EL (cell line): ENCODE results near the gene NUP62.
"Not testable (repeated sequence)": the region's sequence is repeated elsewhere in the genome, so short reads cannot be mapped to it uniquely, and the experiment has no call there.

Experiments
- DNase-seq: peaks from one replicate; pipeline ENCODE4 v3.0.0-alpha.2; 2016

Gene NUP62

DNA sequence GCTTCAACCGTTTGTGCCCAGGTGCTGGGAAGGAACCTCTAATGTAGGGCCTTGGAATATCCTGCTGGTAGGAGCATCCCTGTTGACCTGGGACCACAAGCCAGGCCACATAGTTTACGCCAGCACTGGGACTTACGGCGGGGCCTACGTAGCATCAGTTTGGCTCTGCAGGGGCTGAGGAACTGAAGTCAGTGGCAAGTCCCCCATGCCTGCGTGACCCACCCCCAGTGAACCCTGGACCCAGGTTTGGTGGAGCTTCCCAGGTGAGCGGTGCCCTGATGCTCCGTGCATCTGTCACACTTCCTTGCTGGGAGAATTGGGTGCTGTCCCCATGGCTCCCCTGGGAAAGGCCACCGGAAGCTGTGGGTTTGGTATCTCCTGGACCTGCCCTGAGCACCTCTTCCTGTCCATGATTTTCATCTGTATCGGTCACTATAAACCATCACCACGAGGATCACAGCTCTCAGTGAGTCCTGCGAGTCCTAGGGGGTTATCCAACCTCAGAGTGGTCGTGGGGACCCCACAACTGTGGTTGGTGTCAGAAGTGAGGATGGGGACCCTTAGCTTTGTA is 21.7 kb upstream of the NUP62 start:
- no peak for DNase-seq

GRCh38 chr19:49950590-49950948 is 21.3 kb upstream of the NUP62 start:
- DNase-seq = no peak

DNA sequence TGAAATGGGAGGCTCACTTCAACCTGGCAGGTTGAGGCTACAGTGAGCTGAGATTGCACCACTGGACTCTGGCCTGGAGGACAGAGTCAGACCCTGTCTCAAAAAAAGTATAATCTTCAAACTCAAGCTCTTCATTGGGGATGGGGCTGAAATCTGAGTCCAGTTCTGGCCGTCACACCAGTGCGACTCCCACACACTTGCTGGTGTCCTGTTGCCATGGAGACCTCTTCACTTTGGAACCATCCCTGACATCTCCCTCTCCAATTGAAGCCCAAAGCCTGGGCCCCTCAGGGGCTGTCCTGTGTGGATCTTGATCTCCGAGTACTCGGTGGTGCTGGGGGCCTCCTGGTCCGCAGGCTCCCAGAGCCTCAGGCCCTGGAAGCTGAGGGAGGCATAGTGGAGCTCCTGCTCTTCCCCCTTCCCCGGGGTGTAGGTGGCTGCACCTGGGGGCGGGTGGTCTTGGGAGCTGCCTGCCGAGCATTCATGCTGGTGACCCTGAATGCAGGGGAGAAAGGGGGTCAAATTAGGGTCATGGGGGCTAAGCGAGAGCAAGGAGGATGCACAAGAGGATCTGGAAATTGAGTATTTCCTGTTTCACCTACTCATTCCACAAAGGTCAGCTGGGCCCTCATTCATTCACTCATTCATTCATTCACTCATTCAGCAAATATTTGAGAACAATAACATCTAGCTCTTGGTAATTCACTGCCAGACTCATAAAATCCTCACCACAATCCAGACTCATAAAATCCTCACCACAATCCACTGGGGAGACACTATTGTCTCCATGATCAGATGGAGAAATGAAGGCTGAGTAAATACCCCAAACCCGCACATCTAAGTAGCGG is 20.7 kb upstream of the NUP62 start:
- no peak for DNase-seq

DNA sequence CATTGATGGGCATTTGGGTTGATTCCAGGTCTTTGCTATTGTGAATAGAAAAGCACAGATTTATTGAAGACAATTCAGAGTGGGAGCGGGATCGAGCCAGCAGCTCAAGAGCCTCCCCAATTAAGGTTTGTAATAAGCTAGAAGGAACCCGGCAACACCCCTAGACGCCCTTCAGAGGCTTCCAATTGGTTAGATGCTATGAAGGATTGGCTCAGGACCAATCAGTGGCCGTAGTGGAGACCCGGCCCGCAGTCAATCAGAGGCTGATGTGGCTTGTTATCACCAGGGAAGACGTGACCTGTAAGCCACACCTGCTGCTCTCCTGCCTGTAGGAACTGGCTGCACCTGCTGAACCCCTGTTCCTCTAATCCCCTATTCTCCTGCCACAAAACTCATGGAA is 17.1 kb upstream of the NUP62 start:
- DNase-seq = no peak

GRCh38 chr19:49944567-49944966 is 15.3 kb upstream of the NUP62 start:
- not testable (repeated sequence) for DNase-seq

GRCh38 chr19:49940482-49940791 is 11.1 kb upstream of the NUP62 start:
- DNase-seq = no peak

DNA sequence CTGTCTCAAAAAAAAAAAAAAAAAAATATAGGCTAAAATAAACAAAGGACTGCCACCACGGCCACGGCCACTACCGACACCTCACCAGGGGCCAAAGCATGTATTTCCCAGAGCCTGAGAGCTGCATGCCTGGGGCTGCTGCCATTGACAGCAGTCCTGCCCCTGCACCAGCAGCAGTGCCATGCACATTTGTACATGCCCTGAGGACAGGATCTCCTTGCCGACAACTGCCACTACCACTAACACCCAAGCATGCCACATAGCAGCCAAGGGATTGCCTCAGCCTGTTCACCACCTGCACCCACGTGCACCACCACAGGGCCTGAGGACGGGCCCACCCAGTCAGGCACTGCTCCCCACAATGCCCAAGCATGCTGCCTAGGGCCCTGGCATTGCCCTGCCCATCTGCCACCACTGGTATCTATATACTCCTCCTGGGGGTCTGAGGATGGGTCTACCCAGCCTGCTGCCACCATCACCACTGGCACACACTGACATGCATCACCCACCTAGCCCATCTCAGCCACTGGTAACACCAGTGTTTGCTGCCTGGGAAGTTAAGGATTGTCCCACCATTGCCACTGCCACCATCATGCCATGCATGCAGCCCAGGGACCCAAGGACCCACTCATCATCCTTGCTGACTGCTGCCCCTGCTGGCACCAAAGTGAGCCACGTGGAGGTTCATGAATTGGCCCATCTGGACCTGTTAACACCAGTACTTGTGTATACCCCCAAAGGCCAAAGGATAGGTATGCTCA is 10.6 kb upstream of the NUP62 start:
- no peak for DNase-seq

GRCh38 chr19:49938662-49939061 is 9.4 kb upstream of the NUP62 start:
- DNase-seq = no peak

DNA sequence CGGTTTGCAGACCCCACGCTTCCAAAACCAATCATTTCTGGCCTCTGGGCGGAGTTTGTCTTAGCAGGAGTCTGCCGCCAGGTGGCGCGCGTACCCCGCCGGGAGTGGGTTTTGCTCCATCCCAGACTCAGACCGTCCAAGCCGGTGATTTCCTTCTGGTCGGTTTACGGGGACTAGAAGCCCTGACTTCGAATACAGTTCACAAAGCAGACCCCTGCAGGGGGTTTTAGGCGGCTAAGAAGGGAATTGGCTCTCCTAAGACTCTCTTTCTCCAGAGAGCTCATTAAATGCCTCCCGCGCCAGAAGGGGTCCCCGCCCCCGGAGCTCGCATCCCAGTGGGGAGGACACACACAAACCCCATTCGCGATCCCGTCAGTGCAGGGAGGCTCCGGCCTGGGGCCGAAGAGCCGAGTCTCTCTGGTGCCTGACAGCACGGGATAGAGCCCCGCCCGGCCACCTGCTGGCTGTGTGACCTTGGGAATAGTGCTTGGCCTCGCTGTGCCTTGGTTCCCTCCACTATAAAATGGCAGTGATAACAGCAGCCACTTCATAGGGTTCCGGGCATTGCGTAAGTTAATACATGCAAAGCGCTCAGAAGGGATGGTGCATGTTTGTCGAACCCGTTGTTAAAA is 8.6 kb upstream of the NUP62 start:
- DNase-seq = peak; percentile 70

DNA sequence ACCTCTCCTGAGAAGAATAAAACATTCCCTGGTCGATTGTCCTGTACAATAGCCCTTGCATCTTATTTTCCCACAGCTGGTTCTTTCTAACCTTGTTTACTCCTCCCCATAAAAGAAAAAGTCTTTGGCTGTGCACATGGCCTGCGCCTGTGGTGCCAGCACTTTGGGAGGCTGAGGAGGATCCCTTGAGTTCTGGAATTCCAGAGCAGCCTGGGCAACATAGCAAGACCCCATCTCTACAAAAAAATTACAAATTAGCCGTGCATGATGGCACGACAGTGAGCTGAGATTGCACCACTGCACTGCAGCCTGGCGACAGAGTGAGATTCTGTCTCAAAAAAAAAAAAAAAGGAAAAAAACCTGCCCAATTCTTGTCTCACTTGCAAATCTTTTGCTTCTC is 7.2 kb upstream of the NUP62 start:
- no peak for DNase-seq

DNA sequence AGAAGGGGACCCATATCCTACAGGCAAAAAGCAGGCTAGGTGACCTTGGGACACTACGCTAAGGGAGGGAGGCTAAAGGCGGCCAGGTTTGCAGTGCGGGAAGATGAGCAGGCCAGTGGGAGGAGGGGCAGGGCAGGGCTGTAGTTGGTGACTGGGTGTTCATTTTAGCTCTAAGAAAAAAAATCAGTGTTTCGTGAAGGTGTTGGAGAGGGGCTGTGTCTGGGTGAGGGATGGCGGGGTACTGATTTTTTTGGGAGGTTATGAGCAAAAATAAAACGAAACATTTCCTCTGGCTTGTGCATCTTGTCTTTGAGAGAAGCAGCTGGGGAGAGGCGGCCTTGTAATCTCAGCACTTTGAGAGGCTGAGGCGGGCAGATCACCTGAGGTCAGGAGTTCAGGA is 4.3 kb upstream of the NUP62 start:
- DNase-seq = no peak

- no peak for DNase-seq
Observed at GRCh38 chr19:49932731-49933131, 3.4 kb upstream of the NUP62 start.

DNA sequence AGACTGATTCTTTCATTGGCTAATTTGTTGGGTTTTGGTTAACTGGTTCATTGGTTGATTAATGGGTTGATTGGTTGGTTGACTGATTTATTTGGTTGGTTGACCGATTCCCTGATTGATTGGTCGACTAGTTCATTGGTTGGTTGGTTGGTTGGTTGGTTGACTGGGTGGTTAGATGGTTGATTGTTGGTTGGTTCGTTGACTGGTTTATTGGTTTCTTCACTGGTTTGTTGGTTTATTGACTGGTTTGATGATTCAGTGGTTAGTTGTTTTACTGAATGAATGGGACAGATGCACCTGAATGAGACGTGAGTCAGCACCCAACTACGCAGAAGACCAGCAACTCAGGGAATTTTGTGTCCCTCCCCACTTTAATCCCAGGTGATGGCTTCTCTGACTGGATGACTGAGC is 2.7 kb upstream of the NUP62 start:
- DNase-seq = no peak

DNA sequence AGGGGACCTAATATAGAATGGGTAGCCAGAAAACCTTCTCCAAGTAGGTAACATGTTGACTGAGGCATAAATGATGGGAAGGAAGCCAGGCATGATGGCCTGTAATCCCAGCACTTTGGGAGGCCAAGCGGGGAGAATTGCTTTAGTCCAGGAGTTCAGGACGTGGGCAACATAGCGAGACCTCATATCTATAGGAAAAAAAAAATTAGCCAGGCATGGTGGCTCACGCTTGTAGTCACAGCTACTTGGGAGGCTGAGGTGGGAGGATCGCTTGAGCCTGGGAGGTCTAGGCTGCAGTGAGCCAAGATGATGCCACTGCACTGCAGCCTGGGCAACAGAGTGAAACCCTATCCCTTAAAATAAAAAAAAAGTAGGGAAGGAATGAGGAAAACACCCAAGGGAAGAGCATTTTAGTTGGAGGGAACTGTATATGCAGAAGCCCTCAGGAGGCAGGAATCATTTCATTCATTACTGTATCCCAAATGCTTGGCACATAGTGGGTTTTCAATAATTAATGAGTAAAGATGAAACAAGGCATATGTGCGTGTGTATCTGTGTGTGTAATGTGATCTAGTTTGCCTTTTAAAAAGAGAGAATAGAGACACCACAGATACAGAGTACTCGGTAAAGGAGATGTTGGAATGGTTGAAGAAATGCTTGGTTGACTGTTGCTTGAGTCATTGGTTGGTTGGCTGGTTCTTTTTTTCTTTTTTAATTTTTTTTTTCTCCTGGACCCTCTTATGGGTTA is 2.2 kb upstream of the NUP62 start:
- DNase-seq = no peak

DNA sequence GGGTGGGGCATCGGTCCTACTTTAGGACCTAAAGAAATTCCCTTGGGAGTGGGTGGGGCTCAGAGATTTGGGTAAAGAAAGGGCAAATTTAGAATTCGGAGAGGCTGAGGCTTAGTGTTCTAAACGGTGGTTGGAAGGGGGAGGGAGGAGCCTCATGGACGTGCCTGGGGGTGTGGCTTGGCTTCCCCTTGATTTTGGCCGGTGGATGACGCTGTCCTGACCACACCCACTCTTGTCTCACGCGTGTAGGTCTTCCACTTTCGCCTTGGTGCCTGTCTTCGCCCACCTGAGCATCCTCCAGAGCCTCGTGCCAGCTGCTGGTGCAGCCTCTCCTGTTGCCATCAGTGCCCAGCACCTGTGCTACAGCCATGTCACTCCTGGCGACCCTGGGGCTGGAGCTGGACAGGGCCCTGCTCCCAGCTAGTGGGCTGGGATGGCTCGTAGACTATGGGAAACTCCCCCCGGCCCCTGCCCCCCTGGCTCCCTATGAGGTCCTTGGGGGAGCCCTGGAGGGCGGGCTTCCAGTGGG is 1.2 kb upstream of the NUP62 start:
- peak; percentile 23 for DNase-seq

GRCh38 chr19:49929611-49930482 is 543 bp upstream of the NUP62 start:
- peak; percentile 94 for DNase-seq

DNA sequence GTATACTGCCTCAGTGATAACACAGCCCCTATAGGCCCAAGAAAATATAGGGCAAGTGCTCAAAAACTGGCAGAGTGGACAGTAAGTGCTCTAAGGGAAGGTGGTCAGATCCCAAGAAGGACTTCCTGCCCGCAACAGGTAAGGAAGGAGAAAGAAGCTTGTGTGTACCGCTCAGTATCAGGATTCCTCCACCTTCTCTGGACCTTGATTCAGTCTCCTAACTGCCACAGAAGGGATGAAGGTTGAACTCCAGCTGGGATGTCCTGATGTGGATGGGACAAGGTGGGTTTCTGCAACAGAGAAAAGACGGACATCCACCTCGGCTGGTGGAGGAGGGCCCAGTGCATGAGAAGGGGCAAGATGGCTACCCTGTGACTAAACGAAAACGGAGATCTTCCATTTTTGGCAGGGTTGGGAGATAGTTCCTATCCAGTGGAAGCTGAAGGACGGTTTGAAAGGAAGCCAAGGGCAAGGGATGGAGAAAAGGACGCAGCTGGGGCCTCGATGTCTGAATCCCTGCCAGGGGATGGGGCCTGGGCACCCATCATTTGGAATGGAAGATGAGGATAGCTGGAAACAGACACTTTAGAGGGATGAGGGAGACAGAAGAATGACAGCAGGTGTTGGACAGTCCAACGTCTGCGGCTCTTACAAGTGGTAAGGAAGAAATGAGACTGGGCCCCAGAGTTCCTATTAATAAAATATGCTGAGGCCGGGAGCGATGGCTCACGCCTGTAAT is 1.6 kb downstream of the NUP62 start:
- no peak for DNase-seq

GRCh38 chr19:49926515-49926914 is 2.8 kb downstream of the NUP62 start:
- DNase-seq = no peak

- no peak for DNase-seq
Observed at GRCh38 chr19:49925486-49925885, 3.8 kb downstream of the NUP62 start.

GRCh38 chr19:49924881-49925210 is 4.5 kb downstream of the NUP62 start:
- not testable (repeated sequence) for DNase-seq
